Peyer's patch (tissue), 4 donors: ENCODE data around the gene FAM120A. TPM values are rescaled to one million over a fixed set of nuclear protein-coding genes. Genes with fewer than 3 reads are reported as not detected.

Experiments used
- DNase-seq, 3 donors: peaks; one replicate each; pipeline ENCODE4 v3.0.0-alpha.2; 2017 to 2019
- H3K27ac ChIP-seq, 4 donors: fragments of 200-600 bp; sonication (generic); one replicate each; pipeline ENCODE4 v1.5.1; 2016 to 2019
- H3K27me3 ChIP-seq, 2 donors: fragments of 200-600 bp; sonication (generic); one replicate each; pipeline ENCODE4 v1.5.1; 2019
- H3K36me3 ChIP-seq, 3 donors: fragments of 200-600 bp; sonication (generic); one replicate each; pipeline ENCODE4 v1.5.1; 2016 to 2019
- H3K4me1 ChIP-seq, 4 donors: fragments of 200-600 bp; sonication (generic); one replicate each; pipeline ENCODE4 v1.5.1; 2016 to 2019
- H3K4me3 ChIP-seq, 4 donors: fragments of 200-600 bp; sonication (generic); 1 replicate in 3 of 4; 2 replicates in 1 of 4; pipeline ENCODE4 v1.5.1; 2016 to 2019; ENCODE audit warnings: mild to moderate bottlenecking in 1 of 4
- H3K9me3 ChIP-seq, 4 donors: fragments of 200-600 bp; sonication (generic); one replicate each; pipeline ENCODE4 v1.5.1; 2016 to 2019; ENCODE audit warnings: mild to moderate bottlenecking in 1 of 4
- CTCF ChIP-seq, 6 experiments: fragments of 450-650 bp in 4 of 6; fragments of 200-600 bp in 2 of 6; sonication (generic) in 1 of 6; IDR thresholded peaks; one replicate each; pipeline ENCODE4 v1.5.1; 2017 to 2019; ENCODE audit warnings: antibody characterized with exemption in 6 of 6, mild to moderate bottlenecking in 3 of 6, moderate library complexity in 1 of 6
- POLR2A ChIP-seq, 2 donors: fragments of 450-650 bp; IDR thresholded peaks; one replicate each; pipeline ENCODE4 v1.5.1; 2017; ENCODE audit warnings: antibody characterized with exemption in 2 of 2, mild to moderate bottlenecking in 2 of 2, moderate library complexity in 2 of 2
- total RNA-seq, 4 donors: library from RNA; depleted of rRNA; stranded (reverse); fragments of >200 nt; gene quantifications; one replicate each; pipeline ENCODE4 v1.1.0, GENCODE V29; 2016

The FAM120A gene
- total RNA-seq, 4 donors from 2014 or later = 128 to 159 (median 136) TPM

DNA sequence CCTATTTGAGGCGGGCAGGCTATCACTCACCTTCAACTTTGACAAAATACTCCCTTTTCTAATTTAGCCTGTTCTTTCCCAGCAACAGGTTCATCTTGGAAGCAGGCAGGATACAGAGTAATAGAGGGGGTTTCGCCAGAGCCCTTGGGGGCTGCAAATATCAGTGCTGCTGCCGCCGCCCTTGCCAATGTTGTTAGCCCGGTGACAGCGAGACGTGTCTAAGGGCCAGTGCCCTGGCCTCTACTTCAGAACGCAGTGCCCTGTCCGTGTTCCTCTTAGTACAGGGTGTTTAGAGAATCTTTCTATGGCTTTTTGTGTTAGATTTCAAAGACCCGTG, 1.2 kb downstream of the FAM120A start:
- no peaks in the 10 kb centered on the region for H3K9me3 ChIP-seq
- peak overlapping the region; percentile 70 to 94 (median 86) for H3K4me3 ChIP-seq
- H3K27ac ChIP-seq = peak overlapping the region; percentile 95 to 99 (median 98)
- peaks cover 0 to 21% (median 0%) of the 10 kb centered on the region in 3 donors for H3K36me3 ChIP-seq
- no peaks in the 10 kb centered on the region for H3K27me3 ChIP-seq
- no peak for TF ChIP-seq CTCF (IDR thresholded peaks at IDR 0.05)
- no peak for TF ChIP-seq POLR2A (IDR thresholded peaks at IDR 0.05)
- peak; percentile 53 to 65 (median 59) for DNase-seq
- H3K4me1 ChIP-seq = peaks cover 0 to 48% (median 19%) of the 10 kb centered on the region in 4 donors

DNA sequence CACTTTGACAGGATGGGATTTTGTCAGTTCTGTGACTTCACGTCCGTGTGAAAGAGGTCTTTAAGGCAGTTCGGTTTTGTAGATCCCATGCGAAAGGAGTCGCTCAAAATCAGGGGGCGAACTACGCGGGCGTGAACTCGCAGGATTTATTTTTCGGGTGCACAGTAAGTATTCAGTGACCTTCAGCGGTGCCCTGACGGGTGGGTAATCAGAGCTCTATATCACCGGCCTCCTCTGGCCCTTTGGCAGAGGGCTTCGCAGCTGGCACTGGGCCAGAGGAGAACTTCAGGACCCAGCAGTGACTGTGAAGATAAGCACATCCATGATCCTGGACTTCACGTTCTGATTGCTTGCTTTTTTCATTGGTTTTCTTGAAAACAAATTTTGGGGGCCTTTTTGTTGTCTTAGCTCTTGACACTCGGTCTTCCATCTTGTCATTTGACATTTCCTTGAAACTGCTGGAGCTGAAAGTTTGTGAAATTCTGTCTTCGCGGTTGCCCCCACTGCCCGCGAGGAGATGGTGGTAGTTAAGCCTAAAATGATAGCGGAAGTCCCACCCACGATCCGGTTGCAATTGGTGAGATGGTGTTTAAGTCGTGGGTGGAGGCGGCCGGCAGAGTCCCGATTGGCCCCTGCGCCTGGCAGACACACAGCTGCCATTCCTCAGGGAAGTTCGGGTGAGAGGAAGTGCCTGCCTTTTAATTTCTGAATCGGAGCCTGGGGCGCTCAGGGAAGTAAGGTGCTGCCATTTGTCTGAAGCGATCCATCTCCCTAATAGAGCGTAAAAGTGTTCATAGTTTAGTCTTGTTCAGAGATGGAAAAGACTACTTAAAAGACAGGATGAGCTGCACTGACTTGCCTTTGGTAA, 1.8 kb downstream of the FAM120A start, which contains the start of gene FAM120AOS:
Gene FAM120AOS (minus strand): TSS at position 535 of the 868 bp plus-strand sequence. CDS start 872 bp downstream, outside the sequence.
- peak within 1 kb of the TSS; percentile 70 to 94 (median 86) for H3K4me3 ChIP-seq
- peaks cover 0 to 54% (median 20%) of the 10 kb centered on the region in 4 donors for H3K4me1 ChIP-seq
- peaks cover 0 to 15% (median 0%) of the 10 kb centered on the region in 3 donors for H3K36me3 ChIP-seq
- TF ChIP-seq POLR2A (IDR thresholded peaks at IDR 0.05) (peak; percentile 67 to 95), CTCF (IDR thresholded peaks at IDR 0.05) (peak in 1 of 6 experiments; percentile 5)
- no peaks in the 10 kb centered on the region for H3K27me3 ChIP-seq
- peak within 1 kb of the TSS; percentile 95 to 99 (median 98) for H3K27ac ChIP-seq
- H3K9me3 ChIP-seq = no peaks in the 10 kb centered on the region
- DNase-seq = peak; percentile 91 to 98 (median 96)

DNA sequence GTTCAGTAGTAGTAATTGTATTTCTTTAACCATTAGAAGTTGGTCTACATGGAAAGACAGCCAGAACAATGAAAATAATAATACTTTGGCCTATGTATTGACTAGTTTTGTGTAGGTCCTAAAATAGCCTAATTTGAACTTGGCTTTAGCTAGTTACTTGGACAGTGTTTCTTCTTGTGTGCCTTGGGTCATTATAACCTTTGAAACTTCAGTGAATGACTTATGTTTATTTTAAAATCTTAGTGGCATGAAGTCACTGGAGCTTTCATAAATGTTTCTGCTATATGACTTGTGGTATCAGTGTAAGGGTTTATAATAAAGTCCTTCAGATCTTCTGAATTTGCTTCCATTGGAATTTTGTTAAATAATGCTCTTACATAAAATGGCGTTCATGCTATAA, 4.5 kb downstream of the FAM120A start:
- H3K9me3 ChIP-seq = no peaks in the 10 kb centered on the region
- TF ChIP-seq POLR2A (IDR thresholded peaks at IDR 0.05) = peak in 1 of 2 donors; percentile 53
- no peak for TF ChIP-seq CTCF (IDR thresholded peaks at IDR 0.05)
- H3K4me1 ChIP-seq = peaks cover 0 to 55% (median 16%) of the 10 kb centered on the region in 4 donors
- no peak for DNase-seq
- peak overlapping the region in 3 of 4 donors; percentile 47 to 85 (median 73) for H3K27ac ChIP-seq
- H3K36me3 ChIP-seq = no peaks in the 10 kb centered on the region
- H3K4me3 ChIP-seq = no peak overlapping the region
- no peaks in the 10 kb centered on the region for H3K27me3 ChIP-seq

- H3K4me1 ChIP-seq = peaks cover 0 to 55% (median 16%) of the 10 kb centered on the region in 4 donors
- H3K36me3 ChIP-seq = no peaks in the 10 kb centered on the region
- DNase-seq = no peak
- no peaks in the 10 kb centered on the region for H3K9me3 ChIP-seq
- no peaks in the 10 kb centered on the region for H3K27me3 ChIP-seq
- H3K27ac ChIP-seq = peak overlapping the region in 3 of 4 donors; percentile 47 to 85 (median 73)
- H3K4me3 ChIP-seq = no peak overlapping the region
- TF ChIP-seq POLR2A (IDR thresholded peaks at IDR 0.05) (peak in 1 of 2 donors; percentile 27), CTCF (IDR thresholded peaks at IDR 0.05) (no peak)
Measured at GRCh38 chr9:93456504-93456903, 5.0 kb downstream of the FAM120A start.

GRCh38 chr9:93457006-93457405, 5.5 kb downstream of the FAM120A start:
- Histone ChIP-seq H3K27ac (peak overlapping the region in 3 of 4 donors; percentile 1 to 85 (median 73)), H3K9me3 (no peaks in the 10 kb centered on the region), H3K27me3 (no peaks in the 10 kb centered on the region), H3K4me3 (no peak overlapping the region), H3K36me3 (no peaks in the 10 kb centered on the region), H3K4me1 (peaks cover 0 to 55% (median 16%) of the 10 kb centered on the region in 4 donors)
- TF ChIP-seq CTCF (IDR thresholded peaks at IDR 0.05) = no peak
- no peak for TF ChIP-seq POLR2A (IDR thresholded peaks at IDR 0.05)
- no peak for DNase-seq
